ENCODE measurements around the gene MIS18A. TPM values are rescaled to one million over a fixed set of nuclear protein-coding genes. Genes with fewer than 3 reads are reported as not detected.

The MIS18A gene
- polyA plus RNA-seq, 3 donors = 1.6 to 2.5 (median 2.3) TPM

DNA sequence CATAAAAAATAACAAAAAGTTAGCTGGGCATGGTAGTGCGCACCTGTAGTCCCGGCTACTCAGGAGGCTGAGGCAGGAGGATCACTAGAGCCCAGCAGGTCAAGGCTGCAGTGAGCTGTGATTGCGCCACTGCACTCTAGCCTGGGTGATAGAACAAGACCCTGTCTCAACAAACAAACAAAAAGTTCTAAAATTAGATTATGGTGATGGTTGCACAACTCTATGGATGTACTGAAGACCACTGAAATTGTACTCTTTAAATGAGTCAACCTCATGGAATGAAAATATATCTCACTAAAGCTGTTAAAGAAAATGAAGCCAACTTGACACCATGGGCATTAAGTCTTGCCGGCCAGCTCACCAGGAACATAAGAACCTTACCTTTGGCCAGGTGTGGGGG, 28.9 kb upstream of the MIS18A start:
- Mint-ChIP-seq H3K27me3 (ENCODE audit: low read depth in 3 of 3) (peaks cover 0 to 2% (median 0%) of the 10 kb centered on the region in 3 donors), H3K4me3 (no peak overlapping the region), H3K27ac (no peak overlapping the region), H3K36me3 (peaks cover 17 to 19% of the 10 kb centered on the region in 2 donors), H3K4me1 (no peaks in the 10 kb centered on the region), H3K9me3 (peaks cover 0 to 2% (median 0%) of the 10 kb centered on the region in 7 donors)
- TF ChIP-seq CTCF (IDR thresholded peaks at IDR 0.05) = no peak
- no peak overlapping the region for H3K27ac ChIP-seq (ENCODE audit: low read depth in 1 of 2, low read length in 2 of 2)
- 90% methylated on average over 2 of the region's 4 CpGs for WGBS (ENCODE audit: insufficient coverage)
- no peaks in the 10 kb centered on the region for H3K4me1 ChIP-seq (ENCODE audit: control insufficient read depth in 1 of 2, insufficient read depth in 2 of 2, low read length in 2 of 2)
- H2AFZ ChIP-seq (ENCODE audit: insufficient read depth, low read depth, low read length, poor library complexity, severe bottlenecking) = no peak overlapping the region
- intact Hi-C loops (cut with micrococcal nuclease) = no loop called here
- H3K4me2 ChIP-seq (replicated peaks; ENCODE audit: extremely low read depth, low read length, poor library complexity, severe bottlenecking) = no peak overlapping the region
- H4K20me1 ChIP-seq (ENCODE audit: insufficient read depth, low read length) = no peaks in the 10 kb centered on the region
- no peak overlapping the region for H3K9ac ChIP-seq (ENCODE audit: insufficient read depth, low read length, poor library complexity, severe bottlenecking)
- H3K4me3 ChIP-seq (replicated peaks in 1 of 3; ENCODE audit: low read depth in 2 of 3, low read length in 3 of 3) = no peak overlapping the region
- H3K27me3 ChIP-seq (ENCODE audit: control insufficient read depth in 2 of 2, insufficient read depth in 2 of 2, low read length in 2 of 2) = no peaks in the 10 kb centered on the region
- no peak for DNase-seq
- H3K36me3 ChIP-seq (replicated peaks in 1 of 2; ENCODE audit: control insufficient read depth in 1 of 2, insufficient read depth in 2 of 2, low read length in 2 of 2) = peaks cover 7 to 16% of the 10 kb centered on the region in 2 donors
- no peaks in the 10 kb centered on the region for H3K9me3 ChIP-seq (replicated peaks in 1 of 2; ENCODE audit: control insufficient read depth in 1 of 2, insufficient read depth in 1 of 2, low read length in 2 of 2)
- H3K79me2 ChIP-seq (ENCODE audit: insufficient read depth, low read length) = no peaks in the 10 kb centered on the region

GRCh38 chr21:32306021-32306780, 27.4 kb upstream of the MIS18A start:
- H3K9ac ChIP-seq (ENCODE audit: insufficient read depth, low read length, poor library complexity, severe bottlenecking) = no peak overlapping the region

More at GRCh38 chr21:32306021-32306780, 27.4 kb upstream of the MIS18A start:
- Histone ChIP-seq H3K9me3 (replicated peaks in 1 of 2; ENCODE audit: control insufficient read depth in 1 of 2, insufficient read depth in 1 of 2, low read length in 2 of 2) (no peaks in the 10 kb centered on the region), H3K4me3 (replicated peaks in 1 of 3; ENCODE audit: low read depth in 2 of 3, low read length in 3 of 3) (no peak overlapping the region), H3K27ac (ENCODE audit: low read depth in 1 of 2, low read length in 2 of 2) (no peak overlapping the region), H4K20me1 (ENCODE audit: insufficient read depth, low read length) (no peaks in the 10 kb centered on the region), H2AFZ (ENCODE audit: insufficient read depth, low read depth, low read length, poor library complexity, severe bottlenecking) (no peak overlapping the region), H3K79me2 (ENCODE audit: insufficient read depth, low read length) (no peaks in the 10 kb centered on the region), H3K4me1 (ENCODE audit: control insufficient read depth in 1 of 2, insufficient read depth in 2 of 2, low read length in 2 of 2) (no peaks in the 10 kb centered on the region), H3K36me3 (replicated peaks in 1 of 2; ENCODE audit: control insufficient read depth in 1 of 2, insufficient read depth in 2 of 2, low read length in 2 of 2) (peaks cover 0 to 2% of the 10 kb centered on the region in 2 donors), H3K27me3 (ENCODE audit: control insufficient read depth in 2 of 2, insufficient read depth in 2 of 2, low read length in 2 of 2) (no peaks in the 10 kb centered on the region), H3K4me2 (replicated peaks; ENCODE audit: extremely low read depth, low read length, poor library complexity, severe bottlenecking) (no peak overlapping the region)
- Mint-ChIP-seq H3K27ac (no peak overlapping the region), H3K9me3 (no peaks in the 10 kb centered on the region), H3K4me1 (no peaks in the 10 kb centered on the region), H3K27me3 (ENCODE audit: low read depth in 3 of 3) (peaks cover 0 to 2% (median 0%) of the 10 kb centered on the region in 3 donors), H3K4me3 (no peak overlapping the region), H3K36me3 (peaks cover 6 to 7% of the 10 kb centered on the region in 2 donors)
- TF ChIP-seq CTCF (IDR thresholded peaks at IDR 0.05) = no peak
- 80% methylated on average over 9 of the region's 22 CpGs for WGBS (ENCODE audit: insufficient coverage)
- intact Hi-C loops (cut with micrococcal nuclease) = no loop called here
- no peak for DNase-seq

Measured in CD14-positive monocyte (primary cell).